Liver (tissue), 9 donors: ENCODE data around the gene SNX19. TPM values are rescaled to one million over a fixed set of nuclear protein-coding genes. Genes with fewer than 3 reads are reported as not detected.
A peak's percentile ranks its signal among the peaks of the same experiment; 100 is the strongest.

Experiments
- DNase-seq: peaks from one replicate; pipeline ENCODE4 v3.0.0-alpha.2; 2017; ENCODE audit warnings: low spot score
- H3K27ac ChIP-seq, 2 donors: one replicate each; pipeline ENCODE4 v1.7.0; 2013; ENCODE audit warnings: inconsistent platforms in 2 of 2, low read length in 2 of 2, control low read depth in 1 of 2, low read depth in 1 of 2, mild to moderate bottlenecking in 1 of 2
- H3K27me3 ChIP-seq, 4 donors: one replicate each; pipeline versions ENCODE4 v1.6.1 to v1.7.0; 2013; ENCODE audit warnings: low read length in 3 of 4, inconsistent platforms in 1 of 4, mild to moderate bottlenecking in 1 of 4, moderate library complexity in 1 of 4; ENCODE audit not compliant: control insufficient read depth in 4 of 4, insufficient read depth in 4 of 4
- H3K36me3 ChIP-seq, 4 donors: one replicate each; pipeline versions ENCODE4 v1.6.1 to v1.7.0; 2013; ENCODE audit warnings: low read length in 3 of 4, mild to moderate bottlenecking in 3 of 4, low read depth in 1 of 4, moderate library complexity in 1 of 4; ENCODE audit not compliant: control insufficient read depth in 4 of 4, insufficient read depth in 3 of 4
- H3K4me1 ChIP-seq, 4 donors: one replicate each; pipeline versions ENCODE4 v1.6.1 to v1.7.0; 2013; ENCODE audit warnings: low read length in 3 of 4, mild to moderate bottlenecking in 3 of 4, moderate library complexity in 1 of 4; ENCODE audit not compliant: control insufficient read depth in 4 of 4, insufficient read depth in 4 of 4
- H3K4me3 ChIP-seq, 3 donors: one replicate each; pipeline versions ENCODE4 v1.6.1 to v1.7.0; 2013; ENCODE audit warnings: low read length in 3 of 3, control low read depth in 1 of 3, low read depth in 1 of 3, mild to moderate bottlenecking in 1 of 3
- H3K9ac ChIP-seq, 2 donors: one replicate each; pipeline ENCODE4 v1.7.0; 2013; ENCODE audit warnings: low read length in 2 of 2, mild to moderate bottlenecking in 2 of 2, moderate library complexity in 2 of 2, control low read depth in 1 of 2, low read depth in 1 of 2
- H3K9me3 ChIP-seq, 4 donors: one replicate each; pipeline versions ENCODE4 v1.6.1 to v1.7.0; 2013; ENCODE audit warnings: low read length in 3 of 4; ENCODE audit not compliant: control insufficient read depth in 4 of 4
- EGR1 ChIP-seq, 2 donors: IDR thresholded peaks; 2 replicates each; pipeline ENCODE4 v1.6.1; 2016 to 2018; ENCODE audit warnings: antibody characterized with exemption in 2 of 2, low read depth in 2 of 2
- FOXA1 ChIP-seq: IDR thresholded peaks from 2 replicates; pipeline ENCODE4 v1.6.1; 2016; ENCODE audit warnings: antibody characterized with exemption
- FOXA2 ChIP-seq: IDR thresholded peaks from 2 replicates; pipeline ENCODE4 v1.6.1; 2016; ENCODE audit warnings: antibody characterized with exemption
- GABPA ChIP-seq, 2 donors: IDR thresholded peaks in 1 of 2; conservative IDR thresholded peaks in 1 of 2; 2 replicates each; pipeline ENCODE4 v1.6.1; 2016; ENCODE audit warnings: antibody characterized with exemption in 2 of 2, mild to moderate bottlenecking in 1 of 2, moderate library complexity in 1 of 2
- HNF4A ChIP-seq, 2 donors: conservative IDR thresholded peaks; 2 replicates each; pipeline ENCODE4 v1.6.1; 2016; ENCODE audit warnings: antibody characterized with exemption in 2 of 2, mild to moderate bottlenecking in 2 of 2
- HNF4G ChIP-seq: IDR thresholded peaks from 2 replicates; pipeline ENCODE4 v1.6.1; 2016; ENCODE audit warnings: antibody characterized with exemption
- JUND ChIP-seq, 2 donors: IDR thresholded peaks; 2 replicates each; pipeline ENCODE4 v1.6.1; 2016; ENCODE audit warnings: antibody characterized with exemption in 2 of 2
- NR2F2 ChIP-seq: IDR thresholded peaks from 2 replicates; pipeline ENCODE4 v1.6.1; 2016; ENCODE audit warnings: antibody characterized with exemption
- RAD21 ChIP-seq, 2 donors: IDR thresholded peaks; 2 replicates each; pipeline ENCODE4 v1.6.1; 2016; ENCODE audit warnings: antibody characterized with exemption in 2 of 2, mild to moderate bottlenecking in 2 of 2
- REST ChIP-seq: IDR thresholded peaks from 2 replicates; pipeline ENCODE4 v1.6.1; 2016; ENCODE audit warnings: antibody characterized with exemption, mild to moderate bottlenecking
- RXRA ChIP-seq, 2 donors: IDR thresholded peaks; 2 replicates each; pipeline ENCODE4 v1.6.1; 2017 to 2018; ENCODE audit warnings: antibody characterized with exemption in 2 of 2, mild to moderate bottlenecking in 1 of 2
- SP1 ChIP-seq: IDR thresholded peaks from 2 replicates; pipeline ENCODE4 v1.6.1; 2018; ENCODE audit warnings: antibody characterized with exemption, mild to moderate bottlenecking
- TAF1 ChIP-seq: conservative IDR thresholded peaks from 2 replicates; pipeline ENCODE4 v1.6.1; 2016; ENCODE audit warnings: antibody characterized with exemption, mild to moderate bottlenecking
- YY1 ChIP-seq: IDR thresholded peaks from 2 replicates; pipeline ENCODE4 v1.6.1; 2016; ENCODE audit warnings: antibody characterized with exemption, mild to moderate bottlenecking
- ZBTB33 ChIP-seq: IDR thresholded peaks from 2 replicates; pipeline ENCODE4 v1.6.1; 2016; ENCODE audit warnings: antibody characterized with exemption
- WGBS: extraction: QIAGEN DNeasy Blood & Tissue Kit; methylation state at CpG from one replicate; pipeline ENCODE4 v1.1.7; 2013; 5-methylcytosine and 5-hydroxymethylcytosine counted together
- polyA plus RNA-seq, 2 donors: library from polyadenylated mRNA; stranded (reverse) in 1 of 2; unstranded in 1 of 2; fragments of 200-250 nt in 1 of 2; fragments of >200 nt in 1 of 2; fragmentation: Nextera tagmentation in 1 of 2; extraction: Ambion mirVana in 1 of 2; gene quantifications; one replicate each; pipeline versions ENCODE4 v1.2.1 to v1.2.3, GENCODE V29; 2013 to 2015
- total RNA-seq, 2 donors: library from RNA; depleted of rRNA; stranded (reverse); fragments of >200 nt; gene quantifications; one replicate each; pipeline ENCODE4 v1.2.3, GENCODE V29; 2014
- TF ChIP-seq, protein P1 (sequence below): IDR thresholded peaks from 2 replicates; pipeline ENCODE4 v1.6.1; 2016; ENCODE audit warnings: antibody characterized with exemption
- TF ChIP-seq, protein P2 (sequence below): IDR thresholded peaks from 2 replicates; pipeline ENCODE4 v1.6.1; 2016; ENCODE audit warnings: antibody characterized with exemption
- donor health status: healthy.
- donor health status: healthy.
- donor health status: healthy.
- donor health status: healthy.
- donor health status: healthy.

Gene SNX19
- total and polyA plus RNA-seq, 4 donors: 16.5 to 94.5 (median 32.7) TPM

GRCh38 chr11:130918081-130918480 is 1.8 kb upstream of the SNX19 start:
- WGBS: 84% methylated on average over 6 of the region's 6 CpGs
- Histone ChIP-seq H3K27ac (no peak overlapping the region), H3K27me3 (peaks cover 0 to 3% (median 0%) of the 10 kb centered on the region in 4 donors), H3K4me1 (peaks cover 3 to 24% (median 18%) of the 10 kb centered on the region in 4 donors), H3K4me3 (no peak overlapping the region), H3K36me3 (peaks cover 0 to 6% (median 2%) of the 10 kb centered on the region in 4 donors), H3K9ac (no peak overlapping the region), H3K9me3 (no peaks in the 10 kb centered on the region)
- TF ChIP-seq, protein P1, sequence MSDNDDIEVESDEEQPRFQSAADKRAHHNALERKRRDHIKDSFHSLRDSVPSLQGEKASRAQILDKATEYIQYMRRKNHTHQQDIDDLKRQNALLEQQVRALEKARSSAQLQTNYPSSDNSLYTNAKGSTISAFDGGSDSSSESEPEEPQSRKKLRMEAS: no peak
- no peak for TF ChIP-seq FOXA2
- no peak for TF ChIP-seq REST
- DNase-seq: no peak

DNA sequence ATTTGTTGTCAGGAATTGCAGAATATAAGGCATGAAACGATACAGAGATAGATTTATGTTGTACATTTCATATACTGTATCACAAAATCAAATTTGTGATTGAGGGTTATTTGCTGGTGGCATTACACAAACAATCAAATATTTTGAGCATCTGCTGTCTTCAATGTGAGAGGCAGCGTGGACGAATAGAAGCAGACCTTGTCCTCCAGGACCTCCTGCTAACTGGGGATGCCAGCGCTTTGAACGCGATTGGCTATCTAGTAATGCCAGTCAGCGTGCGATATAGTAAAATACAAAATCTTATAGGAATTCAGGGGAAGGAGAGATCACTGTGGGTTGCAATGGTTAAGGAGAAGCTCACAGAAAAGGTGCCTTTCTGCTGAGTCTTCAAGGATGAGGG is 631 bp upstream of the SNX19 start:
- Histone ChIP-seq H3K9me3 (no peaks in the 10 kb centered on the region), H3K27ac (peak overlapping the region; percentile 64 to 76), H3K27me3 (peaks cover 0 to 3% (median 0%) of the 10 kb centered on the region in 4 donors), H3K4me1 (peaks cover 3 to 27% (median 18%) of the 10 kb centered on the region in 4 donors), H3K36me3 (peaks cover 0 to 6% (median 3%) of the 10 kb centered on the region in 4 donors), H3K4me3 (peak overlapping the region; percentile 68 to 80 (median 77)), H3K9ac (peak overlapping the region; percentile 75 to 97)
- no peak for DNase-seq
- TF ChIP-seq, protein P1: no peak
- TF ChIP-seq FOXA2: no peak
- TF ChIP-seq, protein P2, sequence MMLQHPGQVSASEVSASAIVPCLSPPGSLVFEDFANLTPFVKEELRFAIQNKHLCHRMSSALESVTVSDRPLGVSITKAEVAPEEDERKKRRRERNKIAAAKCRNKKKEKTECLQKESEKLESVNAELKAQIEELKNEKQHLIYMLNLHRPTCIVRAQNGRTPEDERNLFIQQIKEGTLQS: no peak
- WGBS: 63% methylated on average over 8 of the region's 8 CpGs

DNA sequence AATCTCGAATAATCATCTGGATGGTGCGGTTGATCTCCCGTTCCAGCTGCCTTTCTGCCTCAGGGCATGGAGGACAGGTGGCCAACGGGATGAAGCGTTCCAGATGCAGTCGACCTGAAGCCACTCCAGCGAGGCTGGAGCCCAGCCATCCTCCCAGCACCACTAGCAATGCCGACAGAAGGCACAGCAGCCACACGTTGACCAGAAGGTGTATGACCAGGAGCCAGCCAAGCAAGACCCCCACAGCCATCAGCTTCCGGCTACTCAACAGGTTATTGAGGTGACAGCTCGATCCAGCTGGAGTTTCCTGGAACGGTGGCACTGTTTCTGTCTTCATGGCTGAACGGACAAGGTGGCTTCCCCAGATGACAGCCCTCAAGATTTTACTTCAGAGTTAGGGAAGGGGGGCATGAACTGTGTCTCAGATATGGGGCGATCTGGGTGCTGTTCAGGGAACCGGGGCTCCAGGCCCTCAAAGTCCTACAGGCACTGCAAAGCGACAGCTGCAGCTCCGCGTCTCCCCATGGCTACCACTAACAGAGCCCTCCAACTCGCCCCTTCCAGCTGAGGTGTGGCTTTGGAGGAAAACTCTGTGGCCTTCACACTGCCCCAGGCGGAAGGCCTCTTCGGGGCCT is 559 bp downstream of the SNX19 start:
- no peak for TF ChIP-seq HNF4A (conservative IDR thresholded peaks at IDR 0.05)
- no peak for TF ChIP-seq REST
- TF ChIP-seq RXRA (IDR thresholded peaks at IDR 0.05): no peak
- TF ChIP-seq, protein P2: no peak
- TF ChIP-seq FOXA1: no peak
- TF ChIP-seq TAF1: no peak
- TF ChIP-seq EGR1 (IDR thresholded peaks at IDR 0.05; ENCODE audit: low read depth in 2 of 2): no peak
- no peak for TF ChIP-seq JUND (IDR thresholded peaks at IDR 0.05)
- TF ChIP-seq ZBTB33: no peak
- no peak for TF ChIP-seq HNF4G
- no peak for TF ChIP-seq RAD21 (IDR thresholded peaks at IDR 0.05)
- TF ChIP-seq GABPA (IDR thresholded peaks at IDR 0.05 in 1 of 2, conservative IDR thresholded peaks at IDR 0.05 in 1 of 2): no peak
- TF ChIP-seq SP1: no peak
- TF ChIP-seq YY1: no peak
- TF ChIP-seq FOXA2: no peak
- no peak for TF ChIP-seq NR2F2
- peak overlapping the region; percentile 61 to 76 for H3K27ac ChIP-seq
- H3K4me3 ChIP-seq: peak overlapping the region; percentile 77 to 94 (median 80)
- H3K27me3 ChIP-seq: peaks cover 0 to 3% (median 0%) of the 10 kb centered on the region in 4 donors
- H3K4me1 ChIP-seq: peaks cover 3 to 27% (median 18%) of the 10 kb centered on the region in 4 donors
- H3K9ac ChIP-seq: peak overlapping the region; percentile 70 to 88
- DNase-seq: no peak
- H3K9me3 ChIP-seq: no peaks in the 10 kb centered on the region
- WGBS: 42% methylated on average over 21 of the region's 21 CpGs
- peaks cover 0 to 6% (median 5%) of the 10 kb centered on the region in 4 donors for H3K36me3 ChIP-seq
